RWPE1 (cell line): ENCODE measurements around the gene TMED4.

Source experiments
- CTCF ChIA-PET: fragments of 350-600 bp; sonication (Branson Sonifier 250); formaldehyde crosslinking; extraction: SDS; loops from one replicate; lab custom pipeline; 2021; lab: Yijun Ruan, JAX
- POLR2A ChIA-PET: fragments of 400-600 bp; formaldehyde crosslinking; extraction: SDS; loops from one replicate; lab custom pipeline; 2020; ENCODE audit warnings: antibody characterized with exemption; ENCODE audit not compliant: low non-redundant PET; lab: Yijun Ruan, JAX
- DNase-seq: peaks from one replicate; pipeline ENCODE4 v3.0.0; 2012; ENCODE audit warnings: low spot score
- H3K27ac ChIP-seq: fragments of 450-650 bp; 2 replicates; pipeline ENCODE4 v1.5.1; 2017
- CTCF ChIP-seq: fragments of 450-650 bp; conservative IDR thresholded peaks from 2 replicates; pipeline ENCODE4 v1.5.1; 2017; ENCODE audit warnings: low read depth, mild to moderate bottlenecking

Gene TMED4

GRCh38 chr7:44581879-44582603 lies at the start of gene TMED4:
Gene TMED4 (minus strand): TSS chr7:44582231. CDS start chr7:44582206, 25 bp downstream.
- ChIA-PET CTCF (interaction anchor here (0.7 to 1.4 kb wide), 2 partner anchors 17 to 368 kb away, joined by 3 to 4 read pairs; no protein-coding TSS in a partner anchor), POLR2A (interaction anchor here (0.6 to 1.0 kb wide), 4 partner anchors 59 to 301 kb away, joined by 3 read pairs; partner anchors contain the start of gene H2AZ2)
- DNase-seq = peak; percentile 100
- no peak for TF ChIP-seq CTCF
- peak within 1 kb of the TSS; percentile 96 for H3K27ac ChIP-seq

- no peak for TF ChIP-seq CTCF
- peak overlapping the region; percentile 99 for H3K27ac ChIP-seq
- CTCF ChIA-PET = no interaction called here
- POLR2A ChIA-PET = no interaction called here
- no peak for DNase-seq
These were observed 49.6 kb upstream of the TMED4 start for GRCh38 chr7:44631458-44632115.

GRCh38 chr7:44630792-44631457 lies 48.9 kb upstream of the TMED4 start:
- 0 out of 2 replicates have a peak overlapping the region, but pooled peaks have one; percentile 12 for H3K27ac ChIP-seq
- no peak for DNase-seq
- no peak for TF ChIP-seq CTCF
- ChIA-PET CTCF (no interaction called here), POLR2A (no interaction called here)

- ChIA-PET CTCF (no interaction called here), POLR2A (no interaction called here)
- H3K27ac ChIP-seq = peak overlapping the region; percentile 40
- DNase-seq = no peak
- TF ChIP-seq CTCF = no peak
These were observed 47.9 kb upstream of the TMED4 start for GRCh38 chr7:44629829-44630522.

GRCh38 chr7:44626620-44627019 lies 44.6 kb upstream of the TMED4 start:
- DNase-seq = no peak
- peak overlapping the region; percentile 33 for H3K27ac ChIP-seq
- ChIA-PET CTCF (no interaction called here), POLR2A (no interaction called here)
- no peak for TF ChIP-seq CTCF
